GM10847 (cell line): ENCODE data around the gene RIPOR3.

Experiments used
- POLR2A ChIP-seq: IDR thresholded peaks from 2 replicates; pipeline ENCODE4 v1.6.1; 2011; ENCODE audit not compliant: insufficient read length; ENCODE audit errors: extremely low read depth

RIPOR3 gene

GRCh38 chr20:50585214-50585613 lies 106.1 kb downstream of the RIPOR3 start:
- TF ChIP-seq POLR2A, result no peak

GRCh38 chr20:50584687-50585086 lies 106.7 kb downstream of the RIPOR3 start:
- no peak for TF ChIP-seq POLR2A

DNA sequence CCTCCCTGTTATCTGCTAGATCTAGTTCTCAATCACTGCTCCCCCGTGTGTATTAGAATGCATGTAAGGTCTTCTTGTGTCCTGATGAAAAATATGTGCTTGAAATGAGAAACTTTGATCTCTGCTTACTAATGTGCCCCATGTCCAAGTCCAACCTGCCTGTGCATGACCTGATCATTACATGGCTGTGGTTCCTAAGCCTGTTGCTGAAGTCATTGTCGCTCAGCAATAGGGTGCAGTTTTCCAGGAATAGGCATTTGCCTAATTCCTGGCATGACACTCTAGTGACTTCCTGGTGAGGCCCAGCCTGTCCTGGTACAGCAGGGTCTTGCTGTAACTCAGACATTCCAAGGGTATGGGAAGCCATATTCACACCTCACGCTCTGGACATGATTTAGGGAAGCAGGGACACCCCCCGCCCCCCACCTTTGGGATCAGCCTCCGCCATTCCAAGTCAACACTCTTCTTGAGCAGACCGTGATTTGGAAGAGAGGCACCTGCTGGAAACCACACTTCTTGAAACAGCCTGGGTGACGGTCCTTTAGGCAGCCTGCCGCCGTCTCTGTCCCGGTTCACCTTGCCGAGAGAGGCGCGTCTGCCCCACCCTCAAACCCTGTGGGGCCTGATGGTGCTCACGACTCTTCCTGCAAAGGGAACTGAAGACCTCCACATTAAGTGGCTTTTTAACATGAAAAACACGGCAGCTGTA lies 107.7 kb downstream of the RIPOR3 start:
- TF ChIP-seq POLR2A, result no peak

GRCh38 chr20:50582591-50583234 lies 108.6 kb downstream of the RIPOR3 start:
- no peak for TF ChIP-seq POLR2A

GRCh38 chr20:50582092-50582491 lies 109.2 kb downstream of the RIPOR3 start:
- TF ChIP-seq POLR2A, result no peak

DNA sequence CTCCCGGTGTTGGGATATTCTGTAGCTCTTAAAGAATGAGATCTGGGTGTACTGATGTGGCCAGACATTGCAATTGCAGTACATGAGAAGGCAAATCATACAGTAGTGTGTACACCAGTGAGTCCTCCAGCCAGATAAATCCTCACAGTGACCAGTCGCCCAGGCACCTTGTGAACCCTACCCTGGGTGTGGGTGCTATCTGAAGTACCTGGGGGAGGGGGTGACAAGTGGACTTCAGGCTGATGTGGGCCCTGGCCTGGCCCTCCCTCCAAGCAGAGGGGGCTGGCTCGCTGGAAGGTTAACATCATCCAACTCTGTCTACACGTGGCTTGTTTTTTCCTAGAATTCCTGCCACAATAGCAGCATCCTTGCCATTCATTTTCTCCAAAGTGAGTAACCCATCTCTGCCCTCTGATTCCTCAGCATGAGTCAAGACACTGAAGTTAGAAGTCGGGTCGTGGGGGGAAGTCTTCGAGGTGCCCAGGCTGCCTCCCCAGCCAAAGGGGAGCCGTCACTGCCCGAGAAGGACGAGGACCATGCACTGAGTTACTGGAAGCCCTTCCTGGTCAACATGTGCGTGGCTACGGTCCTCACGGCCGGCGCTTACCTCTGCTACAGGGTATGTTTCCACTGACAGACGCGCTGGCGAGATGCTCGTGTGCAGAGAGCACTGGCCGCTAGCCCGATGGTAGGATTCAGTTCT lies 110.3 kb downstream of the RIPOR3 start:
- TF ChIP-seq POLR2A, result no peak

DNA sequence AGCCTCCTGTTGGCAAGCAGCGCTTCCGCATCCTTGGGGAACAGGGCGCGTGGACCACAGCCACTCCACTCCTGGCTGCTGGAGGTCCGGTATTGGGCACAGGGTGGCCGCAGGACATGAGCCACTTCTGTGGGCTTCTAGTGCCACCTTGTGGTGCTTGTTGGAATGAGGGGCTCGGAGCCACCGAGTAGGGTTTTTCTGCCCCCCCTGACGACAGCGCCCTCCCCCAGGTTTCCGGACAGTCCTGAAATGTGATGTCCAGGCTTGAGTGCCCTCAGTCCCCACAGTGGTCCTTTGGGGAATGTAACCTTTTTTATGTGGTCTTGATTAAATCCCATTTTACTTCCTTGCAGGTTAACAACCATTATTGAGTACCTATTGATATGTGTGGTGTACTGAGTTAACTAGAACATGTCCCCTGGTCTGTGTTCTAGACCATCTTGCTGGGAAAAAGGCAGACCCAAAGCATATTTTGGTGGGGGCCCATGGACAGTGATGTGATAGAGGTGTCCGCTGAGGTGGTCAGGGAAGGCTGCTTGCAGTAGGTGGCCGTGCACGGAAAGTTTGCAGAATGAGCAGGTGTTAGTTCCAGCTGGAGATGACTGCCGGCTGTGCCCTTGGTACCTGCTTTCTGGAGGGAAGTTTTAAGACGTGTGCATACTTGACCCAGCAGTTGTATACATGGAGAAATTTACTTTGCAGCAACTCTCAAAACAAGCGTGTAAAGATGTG lies 111.2 kb downstream of the RIPOR3 start:
- TF ChIP-seq POLR2A, result no peak

DNA sequence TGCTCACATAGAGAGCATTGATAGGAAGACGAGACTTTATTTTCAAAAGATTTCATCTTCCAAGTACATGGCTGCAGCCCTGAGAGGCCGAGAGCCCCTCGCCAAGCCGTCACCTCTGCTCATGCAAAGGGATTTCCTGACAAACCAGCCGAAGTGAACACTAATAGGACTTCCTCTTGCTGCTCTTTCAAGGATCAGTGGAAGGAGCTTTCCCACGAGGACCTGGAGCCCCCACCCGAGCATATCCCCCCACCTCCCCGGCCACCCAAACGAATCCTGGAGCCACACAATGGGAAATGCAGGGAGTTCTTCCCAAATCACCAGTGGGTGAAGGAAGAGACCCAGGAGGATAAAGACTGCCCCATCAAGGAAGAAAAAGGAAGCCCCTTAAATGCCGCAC lies 111.8 kb downstream of the RIPOR3 start:
- TF ChIP-seq POLR2A, result no peak

DNA sequence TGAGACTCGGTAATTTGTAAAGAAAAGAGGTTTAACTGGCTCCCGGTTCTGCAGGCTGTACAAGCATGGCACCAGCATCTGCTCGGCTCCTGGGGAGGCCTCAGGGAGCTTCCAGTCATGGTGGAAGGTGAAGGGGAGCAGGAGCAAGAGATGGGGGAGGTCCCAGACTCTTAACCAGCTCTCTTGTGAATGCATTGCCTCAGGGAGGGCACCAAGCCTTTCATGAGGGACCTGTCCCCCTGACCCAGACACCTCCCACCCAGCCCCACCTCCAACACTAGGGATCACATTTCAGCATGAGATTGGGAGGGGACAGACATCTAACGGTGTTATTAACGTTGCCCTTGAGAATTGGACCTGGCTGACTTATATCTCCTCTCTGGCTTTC lies 112.6 kb downstream of the RIPOR3 start:
- no peak for TF ChIP-seq POLR2A

- no peak for TF ChIP-seq POLR2A
Observed at GRCh38 chr20:50578061-50578777, 113.1 kb downstream of the RIPOR3 start.

- TF ChIP-seq POLR2A, result no peak
Observed at GRCh38 chr20:50577175-50578018, 113.9 kb downstream of the RIPOR3 start.

DNA sequence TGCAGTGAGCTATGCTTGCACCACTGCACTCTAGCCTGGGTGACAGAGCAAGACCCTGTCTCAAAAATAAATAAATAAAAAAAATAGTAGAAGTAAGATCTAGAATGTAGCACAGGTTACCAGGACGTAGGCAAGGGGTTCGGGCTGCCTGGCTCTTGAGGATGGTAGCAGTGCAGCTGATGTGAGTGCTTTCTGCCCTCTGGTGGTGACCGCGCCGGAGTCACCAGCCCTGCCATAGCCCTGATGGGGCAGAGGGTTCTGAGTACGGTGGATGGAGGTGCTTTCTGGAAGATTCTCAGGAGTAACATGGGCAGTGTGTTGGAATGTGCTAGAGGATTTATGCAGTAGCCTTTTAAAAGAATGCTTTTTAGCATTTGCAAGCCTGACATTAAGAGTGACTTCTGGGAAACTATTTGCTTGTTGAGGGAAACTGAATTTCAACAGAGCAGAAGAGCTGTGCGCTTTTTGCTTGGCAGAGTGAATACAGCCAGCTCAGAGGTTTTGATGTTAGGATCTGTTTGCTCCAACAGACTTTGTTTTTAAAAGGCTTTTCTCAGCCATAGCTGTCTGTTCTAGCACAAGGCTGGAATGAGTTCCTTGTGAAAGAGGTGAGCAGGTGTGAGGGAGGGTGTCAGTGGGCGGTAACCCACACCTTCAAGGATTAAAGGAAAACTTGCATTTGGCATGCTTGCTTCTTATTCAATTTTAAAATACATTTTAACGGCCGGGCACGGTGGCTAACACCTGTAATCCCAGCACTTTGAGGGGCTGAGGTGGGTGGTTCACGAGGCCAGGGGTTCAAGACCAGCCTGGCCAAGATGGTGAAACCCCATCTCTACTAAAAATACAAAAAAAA lies 115.2 kb downstream of the RIPOR3 start:
- no peak for TF ChIP-seq POLR2A

DNA sequence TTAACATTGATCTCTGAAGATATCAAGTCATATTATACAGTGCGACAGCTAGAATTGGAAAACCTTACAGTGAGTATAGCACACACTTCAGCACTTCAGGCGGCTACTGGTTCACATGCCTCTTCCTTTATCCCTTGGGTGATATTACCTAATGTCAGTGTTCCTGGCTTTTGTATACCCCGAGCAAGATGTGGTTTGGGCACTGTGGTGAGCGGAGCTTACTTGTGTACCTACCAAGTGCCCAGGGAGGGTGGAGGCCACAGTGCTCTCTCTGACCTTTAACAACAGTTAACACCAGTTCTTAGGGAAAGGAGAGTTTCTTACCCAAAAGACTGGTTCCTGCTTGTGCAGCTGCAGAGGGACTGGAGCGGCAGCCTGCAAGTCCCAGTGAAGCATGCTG lies 116.8 kb downstream of the RIPOR3 start:
- TF ChIP-seq POLR2A, result no peak

DNA sequence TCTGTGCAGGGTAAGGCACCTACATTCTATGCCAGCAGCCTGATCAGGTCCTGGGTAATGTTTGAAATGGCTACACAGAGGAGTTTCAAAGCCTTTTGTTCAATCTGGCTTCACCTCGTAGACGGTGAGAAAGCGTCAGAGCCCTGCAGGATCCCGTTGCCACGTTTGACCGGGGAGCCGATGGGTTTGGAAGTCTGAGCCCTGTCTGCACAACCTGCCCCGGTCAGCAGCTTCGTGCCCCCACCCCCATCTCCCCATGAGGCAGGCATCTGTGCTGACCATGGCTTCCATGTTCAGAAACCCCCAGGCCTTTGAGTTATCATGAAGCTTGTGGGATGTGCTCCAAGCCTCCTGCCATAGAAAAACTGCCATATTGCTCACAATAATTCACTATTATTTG lies 117.2 kb downstream of the RIPOR3 start:
- no peak for TF ChIP-seq POLR2A
